ENCODE data around the gene NFATC4. TPM values are rescaled to one million over a fixed set of nuclear protein-coding genes. Genes with fewer than 3 reads are reported as not detected.
A peak's percentile ranks its signal among the peaks of the same experiment; 100 is the strongest.

The NFATC4 gene
- total RNA-seq, 1 experiment from 2014 or later, result 14.6 TPM

DNA sequence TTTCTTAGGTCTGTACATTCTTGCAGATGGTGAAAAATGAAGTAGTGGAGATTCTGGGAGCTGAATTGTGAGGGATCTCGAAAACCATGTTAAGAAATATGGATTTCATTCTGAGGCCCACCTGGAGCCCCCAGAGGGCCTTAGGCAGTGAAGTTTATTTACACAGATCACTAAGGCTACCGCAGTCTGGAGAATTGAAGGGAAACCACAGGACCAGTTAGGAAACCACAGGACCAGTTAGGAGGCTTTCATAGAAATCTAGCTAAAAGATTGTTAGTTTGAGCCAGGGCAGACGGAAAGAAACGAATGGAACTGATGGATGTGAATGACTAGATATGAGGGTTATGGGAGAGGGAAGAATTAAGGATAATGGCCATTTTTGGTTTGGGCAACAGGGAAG lies 54.3 kb downstream of the NFATC4 start:
- no peaks in the 10 kb centered on the region for H3K9me3 ChIP-seq (replicated peaks)
- H3K27me3 ChIP-seq (replicated peaks), result no peaks in the 10 kb centered on the region
- H3K4me1 ChIP-seq (replicated peaks), result peaks cover 8% of the 10 kb centered on the region
- H3K27ac ChIP-seq, result no peak overlapping the region
- DNase-seq (ENCODE audit: low read depth in 1 of 2, low spot score in 2 of 2), result no peak
- H3K36me3 ChIP-seq, result no peaks in the 10 kb centered on the region
- no peak overlapping the region for H3K4me3 ChIP-seq

DNA sequence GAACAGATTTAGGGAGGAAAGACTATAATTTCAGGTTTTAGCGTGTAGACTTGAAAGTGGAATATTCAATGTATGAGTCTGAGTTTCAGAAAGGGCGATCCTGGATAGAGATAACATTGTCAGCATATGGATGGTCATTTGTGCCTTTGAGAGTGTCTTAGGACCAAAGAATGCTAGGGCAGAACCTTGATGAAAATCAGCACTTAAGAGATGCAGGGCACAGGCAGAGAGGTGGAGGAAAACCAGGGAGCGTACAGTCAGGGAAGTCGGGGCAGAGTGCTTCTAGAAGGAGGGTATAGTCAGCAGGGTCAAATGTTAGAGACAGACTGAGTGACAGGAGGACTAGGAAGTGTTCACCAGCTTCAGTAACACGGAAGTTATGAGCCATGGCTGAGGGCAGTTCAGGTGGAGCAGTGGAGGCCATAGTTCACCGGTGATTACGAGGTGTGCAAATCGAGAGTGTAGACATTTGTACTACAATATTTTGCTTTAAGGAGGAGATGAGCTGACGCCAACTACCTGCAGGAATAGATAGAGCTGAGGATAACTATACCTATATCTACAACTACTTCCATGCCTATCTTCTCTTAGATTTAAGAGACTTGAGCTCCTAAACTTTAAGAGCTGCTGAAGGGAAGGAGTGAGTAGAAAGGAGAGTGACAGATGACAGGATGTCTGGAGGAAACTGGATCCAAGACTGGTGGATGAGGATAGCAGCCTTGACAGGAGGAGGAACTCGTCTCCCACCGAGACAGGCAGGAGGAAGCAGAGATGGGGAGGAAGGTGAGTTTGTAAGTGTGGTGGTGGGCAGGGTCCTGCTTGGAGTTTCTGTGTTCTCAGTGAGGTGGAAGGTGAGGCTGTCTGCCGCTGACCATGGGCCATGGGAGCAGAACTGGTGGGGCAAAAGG lies 55.0 kb downstream of the NFATC4 start:
- no peaks in the 10 kb centered on the region for H3K27me3 ChIP-seq (replicated peaks)
- H3K4me3 ChIP-seq, result no peak overlapping the region
- no peak overlapping the region for H3K27ac ChIP-seq
- peaks cover 8% of the 10 kb centered on the region for H3K4me1 ChIP-seq (replicated peaks)
- no peak for DNase-seq (ENCODE audit: low read depth in 1 of 2, low spot score in 2 of 2)
- H3K36me3 ChIP-seq, result no peaks in the 10 kb centered on the region
- H3K9me3 ChIP-seq (replicated peaks), result no peaks in the 10 kb centered on the region

DNA sequence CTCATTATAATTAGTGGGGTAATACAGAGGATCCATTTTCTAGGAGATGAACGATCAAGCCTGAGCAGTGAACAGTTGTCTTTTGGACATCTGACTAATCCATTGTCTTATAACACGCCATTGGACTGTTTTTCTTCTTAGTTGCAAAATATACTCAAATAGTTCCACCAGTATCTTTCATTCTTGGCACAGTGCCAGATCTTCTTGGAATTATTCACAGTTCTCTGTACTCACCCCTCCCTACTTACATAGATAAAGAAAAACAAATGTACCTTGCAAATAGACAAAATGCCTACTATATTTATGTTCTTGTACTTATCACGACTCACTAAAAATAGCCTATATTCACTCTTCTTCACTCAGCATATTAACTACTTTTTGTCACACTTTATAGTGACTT lies 57.7 kb downstream of the NFATC4 start:
- peaks cover 3% of the 10 kb centered on the region; the same call in 1 of the 2 replicates for H3K36me3 ChIP-seq
- peak in 1 of 2 experiments; percentile 20 for DNase-seq (ENCODE audit: low read depth in 1 of 2, low spot score in 2 of 2)
- H3K9me3 ChIP-seq (replicated peaks), result no peaks in the 10 kb centered on the region
- no peak overlapping the region for H3K27ac ChIP-seq
- peaks cover 19% of the 10 kb centered on the region for H3K4me1 ChIP-seq (replicated peaks)
- no peaks in the 10 kb centered on the region for H3K27me3 ChIP-seq (replicated peaks)
- H3K4me3 ChIP-seq, result no peak overlapping the region

DNA sequence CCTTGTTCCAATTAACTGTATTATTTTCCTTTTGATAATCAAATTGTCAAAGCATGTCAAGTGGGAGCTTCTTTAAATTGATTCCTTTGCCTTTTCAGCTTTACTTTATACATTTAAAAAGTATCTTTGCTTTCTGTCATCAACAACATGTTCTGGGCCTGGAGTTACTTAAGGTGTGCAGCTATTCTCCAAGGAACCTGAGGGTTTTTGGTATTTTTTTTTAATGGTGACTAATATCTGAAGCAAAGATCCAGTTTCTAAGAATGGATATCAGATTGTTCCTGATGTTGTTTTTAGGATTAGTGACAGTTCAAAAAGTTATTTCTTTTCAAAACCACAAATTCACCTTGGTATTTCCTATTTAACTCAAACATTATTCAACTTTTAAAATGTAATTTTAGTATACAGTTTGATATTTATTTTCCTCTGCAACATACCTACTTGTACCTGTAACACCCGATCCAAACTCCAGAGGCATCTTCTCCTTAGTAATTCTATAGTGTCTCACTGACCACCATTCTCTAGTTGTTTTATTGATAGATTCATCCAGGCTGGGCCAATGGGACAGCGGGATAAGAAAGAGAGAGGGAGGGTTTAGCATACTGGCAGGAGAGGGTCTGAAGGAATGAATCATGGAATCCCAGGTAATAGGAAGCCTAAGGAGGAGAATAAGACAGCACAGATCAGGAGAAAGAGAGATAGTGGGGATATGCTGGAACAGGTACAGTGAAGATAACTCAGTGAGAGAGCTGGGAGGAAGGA lies 58.3 kb downstream of the NFATC4 start:
- Histone ChIP-seq H3K4me3 (no peak overlapping the region), H3K27me3 (replicated peaks) (no peaks in the 10 kb centered on the region), H3K9me3 (replicated peaks) (no peaks in the 10 kb centered on the region), H3K4me1 (replicated peaks) (peaks cover 26% of the 10 kb centered on the region), H3K36me3 (peaks cover 9% of the 10 kb centered on the region; the same call in 1 of the 2 replicates), H3K27ac (no peak overlapping the region)
- DNase-seq (ENCODE audit: low read depth in 1 of 2, low spot score in 2 of 2), result no peak

DNA sequence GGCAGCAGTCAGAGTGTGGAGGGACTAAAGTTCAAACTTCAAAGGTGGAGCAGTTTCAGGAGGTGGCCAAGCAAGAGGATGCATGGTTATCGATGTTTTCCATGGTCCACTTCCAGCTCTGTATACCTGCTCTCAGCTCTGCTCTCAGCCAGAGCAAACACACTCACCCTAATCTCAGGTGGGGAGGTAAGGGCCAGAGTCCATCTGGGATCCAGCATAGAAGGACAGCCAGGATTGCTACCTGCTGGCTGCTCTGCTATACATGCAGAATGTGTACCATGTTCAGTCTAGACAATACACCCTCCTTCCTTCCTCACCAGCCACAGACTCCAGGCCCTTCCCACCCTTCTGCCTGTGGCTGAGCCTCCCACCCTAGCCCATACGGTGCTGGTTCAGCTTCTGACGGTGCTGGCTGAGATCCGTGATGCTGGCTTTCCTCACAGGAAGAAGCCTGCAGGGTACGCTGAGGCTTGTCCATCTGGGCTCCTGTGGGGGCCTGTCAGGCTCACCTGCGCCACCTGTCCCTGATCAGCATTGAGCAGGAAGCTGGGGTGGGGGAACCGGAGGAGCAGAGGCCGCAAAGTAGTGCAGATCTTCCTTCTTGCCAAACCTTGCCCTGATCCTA lies 59.0 kb downstream of the NFATC4 start:
- DNase-seq (ENCODE audit: low read depth in 1 of 2, low spot score in 2 of 2), result no peak
- H3K27me3 ChIP-seq (replicated peaks), result no peaks in the 10 kb centered on the region
- no peak overlapping the region for H3K4me3 ChIP-seq
- no peak overlapping the region for H3K27ac ChIP-seq
- H3K9me3 ChIP-seq (replicated peaks), result no peaks in the 10 kb centered on the region
- peaks cover 16% of the 10 kb centered on the region for H3K36me3 ChIP-seq
- H3K4me1 ChIP-seq (replicated peaks), result peaks cover 33% of the 10 kb centered on the region

DNA sequence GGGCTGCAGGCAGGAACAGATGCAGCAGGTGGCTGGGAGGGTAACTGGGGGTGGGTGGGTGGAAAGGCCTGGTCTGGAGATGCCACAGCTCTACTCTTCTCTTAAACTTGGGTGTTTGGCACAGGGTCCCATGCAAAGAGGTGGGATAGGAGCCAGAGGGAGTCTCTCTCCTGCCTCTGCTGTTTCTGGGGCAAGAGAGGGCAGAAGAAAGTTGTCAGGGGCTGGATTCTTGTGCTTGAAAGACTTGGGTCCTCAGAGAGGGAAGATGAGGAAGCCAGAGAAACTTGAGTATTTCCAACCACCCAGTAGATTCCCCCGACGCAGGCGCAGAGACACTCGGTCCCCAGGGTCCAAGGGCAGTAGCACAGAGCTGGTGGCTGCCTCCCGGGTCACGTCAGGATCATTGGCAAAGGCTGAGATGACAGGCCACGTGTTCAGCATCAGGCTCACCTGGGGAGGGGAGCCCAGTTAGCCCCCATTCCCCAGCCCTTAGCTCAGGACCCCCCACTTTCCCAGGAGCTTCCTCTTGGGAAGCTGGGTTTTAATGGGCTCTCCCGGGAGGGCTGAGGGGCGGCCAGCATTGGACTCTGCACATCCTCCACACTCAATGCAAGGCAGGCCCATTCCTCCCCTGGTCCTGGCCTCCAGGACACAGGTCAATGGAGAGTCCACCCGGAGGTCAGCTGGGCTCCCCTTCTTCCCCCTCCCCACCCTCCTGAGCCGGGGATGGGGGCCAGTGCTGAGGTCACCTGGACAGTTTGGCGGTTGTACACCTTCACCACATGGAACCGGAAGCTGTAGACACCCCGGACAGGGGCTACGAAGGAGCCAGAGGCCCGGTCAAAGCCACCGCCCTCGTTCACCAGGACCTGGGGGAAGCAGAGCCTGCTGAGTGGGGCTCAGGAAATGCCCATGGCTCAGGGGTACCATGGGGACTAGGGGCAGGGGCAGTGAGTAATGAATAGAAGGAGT lies 59.8 kb downstream of the NFATC4 start:
- DNase-seq (ENCODE audit: low read depth in 1 of 2, low spot score in 2 of 2), result no peak
- peaks cover 24% of the 10 kb centered on the region for H3K36me3 ChIP-seq
- no peaks in the 10 kb centered on the region for H3K9me3 ChIP-seq (replicated peaks)
- no peaks in the 10 kb centered on the region for H3K27me3 ChIP-seq (replicated peaks)
- no peak overlapping the region for H3K4me3 ChIP-seq
- H3K27ac ChIP-seq, result no peak overlapping the region
- H3K4me1 ChIP-seq (replicated peaks), result peaks cover 34% of the 10 kb centered on the region

DNA sequence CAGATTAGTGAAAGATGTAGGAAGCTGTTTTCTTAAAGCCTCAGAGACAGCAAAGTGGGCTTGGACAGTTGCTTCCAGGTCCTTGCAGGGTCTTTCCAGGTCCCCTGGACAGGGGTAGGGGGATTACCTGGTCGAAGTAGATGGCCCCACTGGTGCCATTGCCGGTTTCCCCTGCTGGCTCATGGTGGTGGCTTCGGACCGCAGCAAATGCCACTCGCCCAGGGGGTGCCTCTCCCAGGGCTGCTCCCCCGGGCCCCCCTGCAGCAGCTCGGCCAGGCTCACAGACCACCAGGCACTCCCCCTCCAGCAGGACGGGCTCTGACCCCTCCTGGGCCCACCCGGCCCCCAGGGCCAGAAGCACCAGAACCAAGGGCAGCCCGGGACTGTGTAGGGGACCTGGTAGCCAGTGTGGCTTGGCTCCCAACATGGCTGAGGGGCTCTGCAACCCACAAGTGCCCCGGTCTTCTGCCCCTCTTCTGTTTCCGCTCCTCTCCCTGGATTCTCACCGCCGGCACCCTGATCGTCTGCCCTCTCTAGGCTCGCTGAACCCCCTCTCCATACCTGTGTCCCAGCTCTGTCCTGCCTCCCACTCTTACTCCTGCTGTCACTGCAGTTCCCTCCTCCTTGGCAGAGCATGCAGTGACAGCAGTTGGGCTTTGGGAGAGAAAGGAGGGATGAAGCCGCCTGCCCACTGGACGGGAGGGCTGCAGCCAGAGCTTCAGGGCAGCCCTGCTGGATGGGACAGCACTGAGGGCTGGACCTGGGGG lies 60.8 kb downstream of the NFATC4 start:
- Histone ChIP-seq H3K4me3 (no peak overlapping the region), H3K36me3 (peaks cover 34% of the 10 kb centered on the region), H3K27ac (peak overlapping the region; percentile 99; the same call in 1 of the 2 replicates), H3K9me3 (replicated peaks) (no peaks in the 10 kb centered on the region), H3K27me3 (replicated peaks) (no peaks in the 10 kb centered on the region), H3K4me1 (replicated peaks) (peaks cover 34% of the 10 kb centered on the region)
- DNase-seq (ENCODE audit: low read depth in 1 of 2, low spot score in 2 of 2), result no peak

Other genes with a start within 250 kb of the NFATC4 start
- gene FITM1, start 237.5 kb upstream of the NFATC4 start, total RNA-seq (2014; rRNA removed; shearing (Covaris generic)), result 1.8 TPM in 1 of 2 replicates, not detected in the other
- gene PSME1, start 232.0 kb upstream of the NFATC4 start, total RNA-seq (2014; rRNA removed; shearing (Covaris generic)), result 168 and 199 TPM in 2 replicates
- gene EMC9, start 226.6 kb upstream of the NFATC4 start, total RNA-seq (2014; rRNA removed; shearing (Covaris generic)), result 11.1 and 24.5 TPM in 2 replicates
- 161 and 167 TPM in 2 replicates for gene PSME2, start 221.6 kb upstream of the NFATC4 start, total RNA-seq (2014; rRNA removed; shearing (Covaris generic))
- gene RNF31, start 220.7 kb upstream of the NFATC4 start, total RNA-seq (2014; rRNA removed; shearing (Covaris generic)), result 40.3 and 135 TPM in 2 replicates
- gene IRF9, start 206.9 kb upstream of the NFATC4 start, total RNA-seq (2014; rRNA removed; shearing (Covaris generic)), result 21.8 and 24.3 TPM in 2 replicates
- gene REC8, start 196.1 kb upstream of the NFATC4 start, total RNA-seq (2014; rRNA removed; shearing (Covaris generic)), result 0.47 and 6.8 TPM in 2 replicates
- 25.1 and 27.6 TPM in 2 replicates for gene IPO4, start 179.4 kb upstream of the NFATC4 start, total RNA-seq (2014; rRNA removed; shearing (Covaris generic))
- 60.3 and 60.5 TPM in 2 replicates for gene TM9SF1, start 172.7 kb upstream of the NFATC4 start, total RNA-seq (2014; rRNA removed; shearing (Covaris generic))
- gene TSSK4, start 162.5 kb upstream of the NFATC4 start, total RNA-seq (2014; rRNA removed; shearing (Covaris generic)), result not detected in 2 replicates
- 23.0 and 29.9 TPM in 2 replicates for gene CHMP4A, start 154.7 kb upstream of the NFATC4 start, total RNA-seq (2014; rRNA removed; shearing (Covaris generic))
- 13.6 and 30.8 TPM in 2 replicates for gene MDP1, start 152.1 kb upstream of the NFATC4 start, total RNA-seq (2014; rRNA removed; shearing (Covaris generic))
- 234 and 316 TPM in 2 replicates for gene NEDD8, start 135.8 kb upstream of the NFATC4 start, total RNA-seq (2014; rRNA removed; shearing (Covaris generic))
- 46.1 and 64.8 TPM in 2 replicates for gene GMPR2, start 135.3 kb upstream of the NFATC4 start, total RNA-seq (2014; rRNA removed; shearing (Covaris generic))
- gene TINF2, start 125.6 kb upstream of the NFATC4 start, total RNA-seq (2014; rRNA removed; shearing (Covaris generic)), result 31.1 and 53.0 TPM in 2 replicates
- gene TGM1, start 105.0 kb upstream of the NFATC4 start, total RNA-seq (2014; rRNA removed; shearing (Covaris generic)), result 0.76 TPM in 1 of 2 replicates, not detected in the other
- gene RABGGTA, start 96.6 kb upstream of the NFATC4 start, total RNA-seq (2014; rRNA removed; shearing (Covaris generic)), result 18.0 and 30.4 TPM in 2 replicates
- gene DHRS1, start 68.4 kb upstream of the NFATC4 start, total RNA-seq (2014; rRNA removed; shearing (Covaris generic)), result 5.4 and 20.5 TPM in 2 replicates
- gene NOP9, start 68.3 kb upstream of the NFATC4 start, total RNA-seq (2014; rRNA removed; shearing (Covaris generic)), result 15.3 and 16.2 TPM in 2 replicates
- not detected in 2 replicates for gene CIDEB, start 60.2 kb upstream of the NFATC4 start, total RNA-seq (2014; rRNA removed; shearing (Covaris generic))
- 3.1 and 10.1 TPM in 2 replicates for gene LTB4R2, start 58.0 kb upstream of the NFATC4 start, total RNA-seq (2014; rRNA removed; shearing (Covaris generic))
- 0.81 and 2.1 TPM in 2 replicates for gene LTB4R, start 56.7 kb upstream of the NFATC4 start, total RNA-seq (2014; rRNA removed; shearing (Covaris generic))
- not detected in 2 replicates for gene ADCY4, start 33.1 kb upstream of the NFATC4 start, total RNA-seq (2014; rRNA removed; shearing (Covaris generic))
- not detected in 2 replicates for gene RIPK3, start 28.2 kb upstream of the NFATC4 start, total RNA-seq (2014; rRNA removed; shearing (Covaris generic))
- 0.87 and 1.2 TPM in 2 replicates for gene NYNRIN, start 30.8 kb downstream of the NFATC4 start, total RNA-seq (2014; rRNA removed; shearing (Covaris generic))
- 0.84 and 3.1 TPM in 2 replicates for gene CBLN3, start 61.5 kb downstream of the NFATC4 start, total RNA-seq (2014; rRNA removed; shearing (Covaris generic))
- 12.5 and 25.1 TPM in 2 replicates for gene KHNYN, start 61.8 kb downstream of the NFATC4 start, total RNA-seq (2014; rRNA removed; shearing (Covaris generic))
- 7.9 and 8.2 TPM in 2 replicates for gene SDR39U1, start 74.6 kb downstream of the NFATC4 start, total RNA-seq (2014; rRNA removed; shearing (Covaris generic))
- gene CMA1, start 140.1 kb downstream of the NFATC4 start, total RNA-seq (2014; rRNA removed; shearing (Covaris generic)), result not detected in 2 replicates
- not detected in 2 replicates for gene CTSG, start 208.1 kb downstream of the NFATC4 start, total RNA-seq (2014; rRNA removed; shearing (Covaris generic))
- gene GZMH, start 241.5 kb downstream of the NFATC4 start, total RNA-seq (2014; rRNA removed; shearing (Covaris generic)), result not detected in 2 replicates

All from SJSA1 (cell line).